Fibroblast of mammary gland (primary cell): ENCODE measurements around the gene MRPL17.

Experiments
- DNase-seq: peaks from one replicate; pipeline ENCODE4 v3.0.0-alpha.2; 2010; ENCODE audit warnings: low read depth
- H3K4me3 ChIP-seq: 2 replicates; pipeline ENCODE4 v1.5.1; 2011; ENCODE audit warnings: low read depth, mild to moderate bottlenecking, low read length, moderate library complexity; ENCODE audit not compliant: control insufficient read depth
- TF ChIP-seq, protein P1 (sequence below): conservative IDR thresholded peaks from 2 replicates; pipeline ENCODE4 v1.5.1; 2011; ENCODE audit warnings: low read depth, low read length, inconsistent platforms; ENCODE audit not compliant: control insufficient read depth, insufficient read depth

Gene MRPL17

DNA sequence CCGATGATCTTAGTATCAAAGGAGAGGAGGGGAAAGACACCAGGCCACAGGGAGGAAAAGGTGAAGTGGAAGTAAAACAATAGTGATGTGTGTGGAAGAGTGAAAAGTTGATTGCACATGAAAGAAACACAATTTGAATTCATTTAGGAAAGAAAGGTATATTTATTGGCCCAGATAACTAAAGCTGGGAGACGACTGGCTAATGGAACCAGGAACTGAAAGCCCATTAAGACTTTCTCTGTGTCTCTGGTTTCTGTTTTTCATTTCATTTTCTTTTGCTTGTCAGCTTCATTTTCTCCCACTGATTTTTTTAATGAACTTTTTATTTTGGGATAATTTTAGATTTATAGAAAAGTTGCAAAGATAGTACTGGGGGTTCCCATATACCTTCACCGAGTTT is 22.4 kb downstream of the MRPL17 start:
- TF ChIP-seq, protein P1, sequence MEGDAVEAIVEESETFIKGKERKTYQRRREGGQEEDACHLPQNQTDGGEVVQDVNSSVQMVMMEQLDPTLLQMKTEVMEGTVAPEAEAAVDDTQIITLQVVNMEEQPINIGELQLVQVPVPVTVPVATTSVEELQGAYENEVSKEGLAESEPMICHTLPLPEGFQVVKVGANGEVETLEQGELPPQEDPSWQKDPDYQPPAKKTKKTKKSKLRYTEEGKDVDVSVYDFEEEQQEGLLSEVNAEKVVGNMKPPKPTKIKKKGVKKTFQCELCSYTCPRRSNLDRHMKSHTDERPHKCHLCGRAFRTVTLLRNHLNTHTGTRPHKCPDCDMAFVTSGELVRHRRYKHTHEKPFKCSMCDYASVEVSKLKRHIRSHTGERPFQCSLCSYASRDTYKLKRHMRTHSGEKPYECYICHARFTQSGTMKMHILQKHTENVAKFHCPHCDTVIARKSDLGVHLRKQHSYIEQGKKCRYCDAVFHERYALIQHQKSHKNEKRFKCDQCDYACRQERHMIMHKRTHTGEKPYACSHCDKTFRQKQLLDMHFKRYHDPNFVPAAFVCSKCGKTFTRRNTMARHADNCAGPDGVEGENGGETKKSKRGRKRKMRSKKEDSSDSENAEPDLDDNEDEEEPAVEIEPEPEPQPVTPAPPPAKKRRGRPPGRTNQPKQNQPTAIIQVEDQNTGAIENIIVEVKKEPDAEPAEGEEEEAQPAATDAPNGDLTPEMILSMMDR = no peak
- H3K4me3 ChIP-seq = no peak overlapping the region
- no peak for DNase-seq

DNA sequence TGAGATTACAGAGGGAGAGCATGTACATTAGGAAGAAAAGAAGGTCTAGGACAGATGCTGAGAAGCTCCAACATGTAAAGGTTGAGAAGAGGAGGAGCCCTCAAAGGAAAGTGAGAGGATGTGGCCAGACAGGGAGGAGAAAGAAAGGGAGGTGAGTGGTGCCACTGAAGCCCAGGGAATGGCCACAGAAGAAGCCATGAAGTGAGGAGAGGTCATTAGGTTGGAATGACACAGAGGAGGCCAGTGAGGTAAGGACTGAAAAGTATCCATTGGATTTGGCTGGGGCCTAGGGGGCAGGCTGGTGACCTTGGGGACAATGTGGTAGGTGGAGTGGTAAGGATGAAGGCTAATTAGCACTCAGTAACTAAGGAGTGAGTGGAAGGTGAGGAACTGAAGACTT is 24.5 kb downstream of the MRPL17 start:
- H3K4me3 ChIP-seq = no peak overlapping the region
- no peak for DNase-seq
- TF ChIP-seq, protein P1 = no peak

DNA sequence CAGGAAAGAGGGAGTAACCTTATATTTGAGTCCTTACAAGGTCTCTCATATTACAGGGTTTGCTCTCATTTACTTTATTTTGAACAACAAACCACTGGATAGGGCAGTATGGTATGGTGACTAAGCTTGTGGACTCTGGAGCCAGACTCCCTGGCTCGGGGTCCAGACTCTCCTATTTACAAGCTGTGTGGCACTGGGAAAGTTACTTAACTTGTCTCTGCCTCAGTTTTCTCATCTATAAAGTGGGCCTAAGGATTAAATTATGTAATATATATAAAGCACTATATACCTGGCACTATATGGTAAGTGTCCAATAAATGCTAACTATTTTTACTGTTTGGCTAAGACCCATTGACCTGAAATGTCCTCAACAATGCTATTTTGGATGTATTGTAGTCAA is 25.8 kb downstream of the MRPL17 start:
- peak; percentile 36 for DNase-seq
- no peak overlapping the region for H3K4me3 ChIP-seq
- TF ChIP-seq, protein P1 = no peak

DNA sequence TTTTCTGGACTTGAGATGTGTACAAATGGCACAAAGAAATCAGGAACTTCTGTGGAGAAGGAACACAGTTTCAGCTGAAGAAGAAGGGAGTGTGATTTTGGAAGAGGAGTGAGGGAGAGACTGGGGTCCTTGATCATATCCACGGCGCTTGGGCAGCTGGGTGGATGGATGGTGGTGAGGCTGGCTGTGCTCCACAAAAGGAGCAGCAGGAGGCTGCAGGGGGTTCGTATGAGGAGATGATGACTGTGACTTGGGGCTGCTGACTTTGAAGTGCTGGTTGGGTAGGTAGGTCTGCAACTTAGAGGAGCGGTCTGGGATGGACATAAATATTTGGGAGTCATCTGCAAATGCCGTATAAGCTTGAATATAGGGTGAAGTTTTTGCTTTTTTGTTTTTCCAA is 26.2 kb downstream of the MRPL17 start:
- TF ChIP-seq, protein P1 = no peak
- no peak overlapping the region for H3K4me3 ChIP-seq
- no peak for DNase-seq

DNA sequence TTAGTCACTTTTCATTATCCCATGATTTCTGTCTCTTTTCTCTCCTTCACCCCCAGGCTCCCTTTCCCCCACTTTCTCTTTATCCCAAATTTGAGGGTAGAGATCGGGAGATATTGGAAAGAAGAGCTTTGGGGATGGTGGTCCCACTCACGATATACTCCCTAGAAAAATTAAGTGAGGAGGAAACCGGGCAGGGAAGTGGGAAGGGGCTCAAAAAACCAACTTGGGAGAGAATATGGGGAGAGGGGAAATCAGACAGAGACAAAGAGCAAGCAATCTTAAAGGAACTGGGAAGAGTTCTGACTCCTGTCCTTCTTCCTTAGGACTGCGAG is 26.6 kb downstream of the MRPL17 start:
- TF ChIP-seq, protein P1 = no peak
- no peak overlapping the region for H3K4me3 ChIP-seq
- DNase-seq = no peak

DNA sequence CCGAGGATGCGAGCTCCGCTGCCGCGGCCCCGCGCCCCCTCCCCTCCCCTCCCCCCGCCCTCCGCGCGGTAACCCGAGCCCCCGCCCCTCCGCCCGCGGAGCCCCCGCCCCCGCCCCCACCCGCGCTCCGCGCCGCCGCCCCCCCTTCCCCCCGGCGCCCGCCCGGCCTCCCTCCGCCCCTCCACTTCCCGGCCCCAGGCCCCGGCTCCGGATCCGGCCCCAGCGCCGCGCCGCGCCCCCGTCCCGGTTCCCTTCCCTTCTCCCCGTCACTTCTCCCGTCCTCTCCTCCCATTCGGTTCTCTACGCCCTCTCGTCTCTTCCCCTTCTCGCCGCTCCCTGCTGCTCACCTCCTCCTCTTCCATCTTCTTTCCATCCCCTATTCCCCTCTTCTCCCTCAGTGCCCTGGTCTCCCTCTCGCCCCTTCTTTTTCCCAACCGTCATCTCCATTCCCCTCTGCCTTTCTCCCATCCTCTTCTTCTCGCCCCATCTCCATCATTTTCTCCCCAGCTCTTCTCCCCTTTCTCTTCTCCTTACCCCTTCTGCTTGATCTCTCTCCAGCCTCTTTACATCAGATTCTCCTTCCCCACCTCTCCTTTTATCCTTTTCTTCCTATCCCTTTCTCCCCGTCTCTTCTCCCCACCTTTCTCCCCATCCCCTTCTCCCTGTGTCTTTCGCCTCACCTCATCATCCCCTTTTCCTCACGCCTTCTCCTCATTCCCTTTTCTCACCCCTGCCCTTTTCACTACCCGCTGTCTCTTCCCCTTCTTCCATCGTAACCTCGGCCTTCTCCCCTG is 27.2 kb downstream of the MRPL17 start, which contains the start of gene DCHS1:
Gene DCHS1, minus strand, starts transcription at position 20 of the 794 bp plus-strand sequence. CDS start 14,196 bp downstream, outside the sequence.
- DNase-seq = no peak
- no peak within 1 kb of the TSS for H3K4me3 ChIP-seq
- TF ChIP-seq, protein P1 = no peak
